Esophagus (tissue), 2 donors: ENCODE results near the gene SCARF1. TPM values are rescaled to one million over a fixed set of nuclear protein-coding genes. Genes with fewer than 3 reads are reported as not detected.
A peak's percentile ranks its signal among the peaks of the same experiment; 100 is the strongest.

Experiments used
- H3K27ac ChIP-seq, 2 donors: one replicate each; pipeline ENCODE4 v1.5.1; 2013; ENCODE audit warnings: low read depth in 2 of 2, mild to moderate bottlenecking in 2 of 2, inconsistent platforms in 1 of 2, low read length in 1 of 2, moderate library complexity in 1 of 2
- H3K27me3 ChIP-seq, 2 donors: one replicate each; pipeline ENCODE4 v1.6.1; 2013; ENCODE audit warnings: low read length in 2 of 2, control low read depth in 1 of 2, mild to moderate bottlenecking in 1 of 2; ENCODE audit not compliant: insufficient read depth in 2 of 2, control insufficient read depth in 1 of 2
- H3K36me3 ChIP-seq, 2 donors: one replicate each; pipeline ENCODE4 v1.6.1; 2013; ENCODE audit warnings: low read length in 1 of 2; ENCODE audit not compliant: control insufficient read depth in 2 of 2, insufficient read depth in 2 of 2
- H3K4me1 ChIP-seq, 2 donors: one replicate each; pipeline ENCODE4 v1.6.1; 2013; ENCODE audit warnings: low read length in 1 of 2; ENCODE audit not compliant: control insufficient read depth in 2 of 2, insufficient read depth in 2 of 2
- H3K4me3 ChIP-seq, 2 donors: one replicate each; pipeline ENCODE4 v1.5.1; 2013; ENCODE audit warnings: low read length in 2 of 2, mild to moderate bottlenecking in 2 of 2, low read depth in 1 of 2, moderate library complexity in 1 of 2
- H3K9me3 ChIP-seq, 2 donors: one replicate each; pipeline ENCODE4 v1.6.1; 2013; ENCODE audit warnings: mild to moderate bottlenecking in 2 of 2, low read depth in 1 of 2, low read length in 1 of 2, moderate library complexity in 1 of 2; ENCODE audit not compliant: control insufficient read depth in 2 of 2, insufficient read depth in 1 of 2
- WGBS, 2 donors: extraction: QIAGEN DNeasy Blood & Tissue Kit; methylation state at CpG; one replicate each; pipeline ENCODE4 v1.1.7; 2013; 5-methylcytosine and 5-hydroxymethylcytosine counted together
- polyA plus RNA-seq, 2 donors: library from polyadenylated mRNA; stranded (reverse); fragments of 200-250 nt; gene quantifications; one replicate each; pipeline ENCODE4 v1.2.3, GENCODE V29; 2013
- donor health status: healthy with polysubstance abuse.
- donor health status: Bipolar disorder and iron deficiency.

SCARF1 gene
- polyA plus RNA-seq, 2 donors = 2.8 TPM

GRCh38 chr17:1648963-1649843 is 3.7 kb upstream of the SCARF1 start:
- Histone ChIP-seq H3K36me3 (peaks cover 24 to 30% of the 10 kb centered on the region in 2 donors), H3K27ac (peak overlapping the region; percentile 99 to 100), H3K9me3 (no peaks in the 10 kb centered on the region), H3K27me3 (no peaks in the 10 kb centered on the region), H3K4me3 (peak overlapping the region; percentile 57 to 68), H3K4me1 (peaks cover 4 to 21% of the 10 kb centered on the region in 2 donors)
- WGBS, 2 donors = 1% methylated on average over 59 to 100 of the region's 100 CpGs

GRCh38 chr17:1648173-1648962 is 2.8 kb upstream of the SCARF1 start:
- WGBS, 2 donors = 3 to 5% methylated on average over 46 to 54 of the region's 54 CpGs
- H3K27ac ChIP-seq = peak overlapping the region; percentile 86
- H3K27me3 ChIP-seq = no peaks in the 10 kb centered on the region
- peaks cover 16 to 22% of the 10 kb centered on the region in 2 donors for H3K36me3 ChIP-seq
- H3K9me3 ChIP-seq = no peaks in the 10 kb centered on the region
- peak overlapping the region; percentile 48 to 50 for H3K4me3 ChIP-seq
- H3K4me1 ChIP-seq = peaks cover 4 to 25% of the 10 kb centered on the region in 2 donors

GRCh38 chr17:1647802-1648171 is 2.3 kb upstream of the SCARF1 start:
- peak overlapping the region; percentile 86 for H3K27ac ChIP-seq
- WGBS, 2 donors = 65 to 80% methylated on average over 9 to 11 of the region's 11 CpGs
- H3K36me3 ChIP-seq = peaks cover 13 to 17% of the 10 kb centered on the region in 2 donors
- H3K27me3 ChIP-seq = no peaks in the 10 kb centered on the region
- H3K9me3 ChIP-seq = no peaks in the 10 kb centered on the region
- H3K4me3 ChIP-seq = no peak overlapping the region
- H3K4me1 ChIP-seq = peaks cover 4 to 25% of the 10 kb centered on the region in 2 donors

GRCh38 chr17:1646199-1646875 is 805 bp upstream of the SCARF1 start:
- Histone ChIP-seq H3K9me3 (no peaks in the 10 kb centered on the region), H3K4me3 (no peak overlapping the region), H3K27me3 (no peaks in the 10 kb centered on the region), H3K36me3 (peaks cover 9 to 12% of the 10 kb centered on the region in 2 donors), H3K4me1 (peaks cover 4 to 25% of the 10 kb centered on the region in 2 donors), H3K27ac (peak overlapping the region in 1 of 2 donors; percentile 5)
- 91 to 95% methylated on average over 12 to 13 of the region's 13 CpGs for WGBS, 2 donors

GRCh38 chr17:1644493-1645206 is 882 bp downstream of the SCARF1 start:
- WGBS, 2 donors = 67 to 71% methylated on average over 14 to 15 of the region's 15 CpGs
- Histone ChIP-seq H3K9me3 (no peaks in the 10 kb centered on the region), H3K36me3 (peaks cover 0 to 3% of the 10 kb centered on the region in 2 donors), H3K4me1 (peaks cover 4 to 18% of the 10 kb centered on the region in 2 donors), H3K27me3 (no peaks in the 10 kb centered on the region), H3K27ac (peak overlapping the region; percentile 17 to 38), H3K4me3 (peak overlapping the region; percentile 9 to 23)

GRCh38 chr17:1643999-1644492 is 1.5 kb downstream of the SCARF1 start:
- H3K27me3 ChIP-seq = no peaks in the 10 kb centered on the region
- WGBS, 2 donors = 28 to 37% methylated on average over 10 to 13 of the region's 13 CpGs
- H3K4me3 ChIP-seq = peak overlapping the region; percentile 39 to 43
- no peaks in the 10 kb centered on the region for H3K9me3 ChIP-seq
- H3K27ac ChIP-seq = peak overlapping the region in 1 of 2 donors; percentile 27
- peaks cover 0 to 3% of the 10 kb centered on the region in 2 donors for H3K36me3 ChIP-seq
- peaks cover 4 to 18% of the 10 kb centered on the region in 2 donors for H3K4me1 ChIP-seq

- 2% methylated on average over 55 to 80 of the region's 90 CpGs for WGBS, 2 donors
- peak overlapping the region in 1 of 2 donors; percentile 27 for H3K27ac ChIP-seq
Measured at GRCh38 chr17:1643293-1643998, 2.1 kb downstream of the SCARF1 start.

GRCh38 chr17:1641065-1641403 is 4.5 kb downstream of the SCARF1 start:
- Histone ChIP-seq H3K9me3 (no peaks in the 10 kb centered on the region), H3K27ac (no peak overlapping the region), H3K27me3 (no peaks in the 10 kb centered on the region), H3K36me3 (peaks cover 0 to 3% of the 10 kb centered on the region in 2 donors), H3K4me1 (peaks cover 0 to 5% of the 10 kb centered on the region in 2 donors), H3K4me3 (no peak overlapping the region)
- WGBS, 2 donors = 63 to 73% methylated on average over 12 of the region's 12 CpGs

More at GRCh38 chr17:1643293-1643998, 2.1 kb downstream of the SCARF1 start:
- no peaks in the 10 kb centered on the region for H3K9me3 ChIP-seq
- H3K36me3 ChIP-seq = peaks cover 0 to 3% of the 10 kb centered on the region in 2 donors
- peak overlapping the region; percentile 39 to 43 for H3K4me3 ChIP-seq
- no peaks in the 10 kb centered on the region for H3K27me3 ChIP-seq
- H3K4me1 ChIP-seq = peaks cover 4 to 16% of the 10 kb centered on the region in 2 donors
